Neural progenitor cell (in vitro differentiated cells): Measurements from ENCODE around the gene TSPAN3. TPM values are rescaled to one million over a fixed set of nuclear protein-coding genes. Genes with fewer than 3 reads are reported as not detected.

ENCODE experiments used
- DNase-seq: peaks from one replicate; pipeline ENCODE4 v3.0.0-alpha.2; 2016; ENCODE audit warnings: low spot score
- H2AFZ ChIP-seq: fragments of 200-600 bp; sonication (generic); replicated peaks from 2 replicates; pipeline ENCODE4 v1.6.1; 2016; ENCODE audit warnings: antibody characterized with exemption
- H3F3A ChIP-seq: fragments of 200-600 bp; sonication (generic); 2 replicates; pipeline ENCODE4 v1.6.1; 2016; ENCODE audit warnings: antibody characterized with exemption, low read depth
- H3K27ac ChIP-seq: fragments of 200-600 bp; sonication (generic); 2 replicates; pipeline ENCODE4 v1.5.1; 2016; ENCODE audit warnings: mild to moderate bottlenecking
- H3K27me3 ChIP-seq: fragments of 200-600 bp; sonication (generic); 2 replicates; pipeline ENCODE4 v1.6.1; 2016; ENCODE audit warnings: mild to moderate bottlenecking, moderate library complexity
- H3K36me3 ChIP-seq: fragments of 200-600 bp; sonication (generic); 2 replicates; pipeline ENCODE4 v1.5.1; 2016
- H3K4me1 ChIP-seq: fragments of 200-600 bp; sonication (generic); 2 replicates; pipeline ENCODE4 v1.6.1; 2016; ENCODE audit warnings: mixed run types
- H3K4me2 ChIP-seq: fragments of 200-600 bp; sonication (generic); 2 replicates; pipeline ENCODE4 v1.6.1; 2016
- H3K4me3 ChIP-seq: fragments of 200-600 bp; sonication (generic); 2 replicates; pipeline ENCODE4 v1.5.1; 2016
- H3K79me2 ChIP-seq: fragments of 200-600 bp; sonication (generic); 2 replicates; pipeline ENCODE4 v1.6.1; 2016; ENCODE audit warnings: low read depth
- H3K9ac ChIP-seq: fragments of 200-600 bp; sonication (generic); 2 replicates; pipeline ENCODE4 v1.6.1; 2016
- H3K9me3 ChIP-seq: fragments of 200-600 bp; sonication (generic); 2 replicates; pipeline ENCODE4 v1.5.1; 2016; ENCODE audit warnings: low read depth
- H4K20me1 ChIP-seq: fragments of 200-600 bp; sonication (generic); 2 replicates; pipeline ENCODE4 v1.6.1; 2016; ENCODE audit warnings: low read depth
- H3K27ac Mint-ChIP-seq: 3 replicates; pipeline ENCODE4 v1.8.0; 2021; ENCODE audit warnings: mixed read lengths
- H3K27me3 Mint-ChIP-seq: 2 replicates; pipeline ENCODE4 v1.8.0; 2022; ENCODE audit warnings: low read depth, mild to moderate bottlenecking, inconsistent platforms, moderate library complexity, mixed read lengths; ENCODE audit not compliant: insufficient read depth
- H3K36me3 Mint-ChIP-seq: 3 replicates; pipeline ENCODE4 v1.8.0; 2021; ENCODE audit warnings: mixed read lengths
- H3K4me1 Mint-ChIP-seq: 3 replicates; pipeline ENCODE4 v1.8.0; 2021; ENCODE audit warnings: mixed read lengths
- H3K4me3 Mint-ChIP-seq: 3 replicates; pipeline ENCODE4 v1.8.0; 2021; ENCODE audit warnings: mild to moderate bottlenecking, moderate library complexity, mixed read lengths
- H3K9me3 Mint-ChIP-seq: 3 replicates; pipeline ENCODE4 v1.8.0; 2020; ENCODE audit warnings: mixed read lengths
- EZH2 ChIP-seq: fragments of 200-600 bp; sonication (generic); IDR thresholded peaks from 2 replicates; pipeline ENCODE4 v1.6.1; 2017; ENCODE audit warnings: antibody characterized with exemption, mild to moderate bottlenecking, moderate library complexity
- EZH2phosphoT487 ChIP-seq: fragments of 200-600 bp; sonication (generic); IDR thresholded peaks from 2 replicates; pipeline ENCODE4 v1.6.1; 2017; ENCODE audit warnings: antibody characterized with exemption
- total RNA-seq: library from RNA; depleted of rRNA; stranded (reverse); fragments of >200 nt; gene quantifications from 2 replicates; pipeline ENCODE4 v1.2.3, GENCODE V29; 2015; ENCODE audit warnings: low replicate concordance
- TF ChIP-seq, protein P1 (sequence below): fragments of 200-600 bp; sonication (generic); IDR thresholded peaks from 2 replicates; pipeline ENCODE4 v1.5.1; 2017; ENCODE audit warnings: antibody characterized with exemption, mild to moderate bottlenecking

TSPAN3 gene
- total RNA-seq, 1 donor from 2014 or later: 474 TPM

DNA sequence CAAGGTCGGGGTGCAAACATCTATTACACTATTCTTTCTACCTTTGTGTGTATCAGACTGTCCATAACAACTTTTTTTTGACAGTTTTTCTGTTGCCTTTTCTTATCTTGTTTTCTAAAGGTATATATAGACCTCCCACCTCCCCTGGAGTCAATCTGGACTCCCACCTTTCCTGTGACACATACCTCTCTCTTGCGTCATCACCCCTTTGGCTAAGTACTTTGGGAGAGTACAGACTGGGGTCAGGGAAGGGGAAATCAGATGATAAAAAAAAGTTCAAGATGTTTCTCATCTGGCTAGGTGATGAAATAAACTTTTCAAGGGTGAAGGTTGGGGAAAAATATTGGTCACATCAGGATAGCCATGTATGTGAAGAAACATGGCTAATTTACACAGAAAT, 17.2 kb downstream of the TSPAN3 start:
- no peak overlapping the region for H3K27ac ChIP-seq
- no peak overlapping the region for H2AFZ ChIP-seq
- no peak overlapping the region for H3K27ac Mint-ChIP-seq
- no peak for DNase-seq
- no peak overlapping the region for H3K4me3 ChIP-seq
- no peak overlapping the region for H3K4me3 Mint-ChIP-seq
- H3K9ac ChIP-seq: no peak overlapping the region
- H3K4me1 Mint-ChIP-seq: peaks cover 3% of the 10 kb centered on the region
- no peaks in the 10 kb centered on the region for H3F3A ChIP-seq
- H3K79me2 ChIP-seq: peaks cover 52% of the 10 kb centered on the region
- H3K9me3 ChIP-seq: no peaks in the 10 kb centered on the region
- no peak overlapping the region for H3K4me2 ChIP-seq
- H3K4me1 ChIP-seq: no peaks in the 10 kb centered on the region
- TF ChIP-seq EZH2: no peak
- TF ChIP-seq, protein P1, sequence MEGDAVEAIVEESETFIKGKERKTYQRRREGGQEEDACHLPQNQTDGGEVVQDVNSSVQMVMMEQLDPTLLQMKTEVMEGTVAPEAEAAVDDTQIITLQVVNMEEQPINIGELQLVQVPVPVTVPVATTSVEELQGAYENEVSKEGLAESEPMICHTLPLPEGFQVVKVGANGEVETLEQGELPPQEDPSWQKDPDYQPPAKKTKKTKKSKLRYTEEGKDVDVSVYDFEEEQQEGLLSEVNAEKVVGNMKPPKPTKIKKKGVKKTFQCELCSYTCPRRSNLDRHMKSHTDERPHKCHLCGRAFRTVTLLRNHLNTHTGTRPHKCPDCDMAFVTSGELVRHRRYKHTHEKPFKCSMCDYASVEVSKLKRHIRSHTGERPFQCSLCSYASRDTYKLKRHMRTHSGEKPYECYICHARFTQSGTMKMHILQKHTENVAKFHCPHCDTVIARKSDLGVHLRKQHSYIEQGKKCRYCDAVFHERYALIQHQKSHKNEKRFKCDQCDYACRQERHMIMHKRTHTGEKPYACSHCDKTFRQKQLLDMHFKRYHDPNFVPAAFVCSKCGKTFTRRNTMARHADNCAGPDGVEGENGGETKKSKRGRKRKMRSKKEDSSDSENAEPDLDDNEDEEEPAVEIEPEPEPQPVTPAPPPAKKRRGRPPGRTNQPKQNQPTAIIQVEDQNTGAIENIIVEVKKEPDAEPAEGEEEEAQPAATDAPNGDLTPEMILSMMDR: no peak
- TF ChIP-seq EZH2phosphoT487: no peak
- no peaks in the 10 kb centered on the region for H3K9me3 Mint-ChIP-seq
- no peaks in the 10 kb centered on the region for H3K27me3 Mint-ChIP-seq
- H3K36me3 Mint-ChIP-seq: peaks cover 19% of the 10 kb centered on the region
- no peaks in the 10 kb centered on the region for H3K27me3 ChIP-seq
- peaks cover 62% of the 10 kb centered on the region for H4K20me1 ChIP-seq
- peaks cover 10% of the 10 kb centered on the region for H3K36me3 ChIP-seq

DNA sequence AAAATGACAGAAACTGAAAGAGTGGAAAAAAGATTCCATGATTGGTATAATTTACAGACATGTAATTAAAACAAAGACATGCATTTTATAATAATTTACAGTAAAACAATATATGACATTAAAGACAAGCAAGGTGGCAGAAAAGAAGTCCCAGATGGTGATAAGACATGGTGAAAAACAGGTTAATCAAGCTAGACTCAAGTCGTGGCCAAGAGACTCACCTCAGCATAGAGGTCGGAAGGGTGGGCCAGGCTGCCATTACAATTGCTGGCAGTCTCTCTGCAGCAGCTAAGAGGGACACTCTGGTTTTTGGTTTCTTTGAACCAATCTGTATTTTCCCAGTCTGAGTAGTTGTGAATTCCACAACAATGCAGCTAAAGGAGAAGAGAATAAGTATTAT, 18.4 kb downstream of the TSPAN3 start:
- Histone ChIP-seq H3K27me3 (no peaks in the 10 kb centered on the region), H3F3A (no peaks in the 10 kb centered on the region), H4K20me1 (peaks cover 50% of the 10 kb centered on the region), H3K9me3 (no peaks in the 10 kb centered on the region), H3K36me3 (peaks cover 18% of the 10 kb centered on the region), H3K9ac (no peak overlapping the region), H3K4me2 (no peak overlapping the region), H3K4me3 (no peak overlapping the region), H2AFZ (no peak overlapping the region), H3K27ac (no peak overlapping the region), H3K79me2 (peaks cover 41% of the 10 kb centered on the region), H3K4me1 (no peaks in the 10 kb centered on the region)
- Mint-ChIP-seq H3K27me3 (no peaks in the 10 kb centered on the region), H3K27ac (no peak overlapping the region), H3K4me3 (no peak overlapping the region), H3K36me3 (peaks cover 19% of the 10 kb centered on the region), H3K9me3 (no peaks in the 10 kb centered on the region), H3K4me1 (no peaks in the 10 kb centered on the region)
- no peak for DNase-seq
- TF ChIP-seq EZH2phosphoT487 (no peak), EZH2 (no peak)
- TF ChIP-seq, protein P1: no peak

DNA sequence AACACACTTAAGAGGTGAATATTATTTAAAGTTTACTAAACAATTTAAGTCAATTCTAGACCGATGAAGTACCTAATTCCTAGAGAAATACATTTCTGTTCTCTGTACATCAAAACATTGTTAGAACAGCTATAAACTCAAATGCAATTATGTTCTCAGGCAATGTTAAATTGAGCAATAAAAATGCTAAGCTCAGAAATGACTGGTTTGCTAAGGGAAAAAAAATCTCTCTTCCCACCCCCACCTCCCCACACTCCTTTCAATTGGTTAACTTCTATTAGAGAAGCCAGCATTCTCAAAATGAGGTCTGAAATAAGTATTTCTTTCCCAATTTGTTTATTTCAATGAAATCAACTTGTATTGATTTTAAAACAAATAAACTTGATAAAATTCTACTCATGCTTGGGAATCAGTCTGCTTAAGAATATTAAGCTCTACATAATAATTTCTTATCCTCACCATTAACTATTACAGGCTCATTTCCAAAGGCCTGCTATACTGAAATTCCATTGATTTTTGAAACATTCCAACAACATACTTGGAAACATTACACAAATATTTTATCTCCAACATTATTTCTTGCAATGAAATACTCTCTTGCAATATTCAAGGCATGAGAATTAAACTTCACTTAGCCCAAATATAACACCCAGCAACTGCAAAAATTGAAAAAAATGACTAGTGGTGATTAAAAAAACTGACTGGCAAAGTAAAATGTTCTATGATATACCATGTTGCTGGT, 22.6 kb downstream of the TSPAN3 start:
- Histone ChIP-seq H3K27ac (no peak overlapping the region), H3K9me3 (no peaks in the 10 kb centered on the region), H3F3A (no peaks in the 10 kb centered on the region), H2AFZ (no peak overlapping the region), H3K27me3 (no peaks in the 10 kb centered on the region), H3K9ac (no peak overlapping the region), H3K36me3 (peaks cover 13% of the 10 kb centered on the region), H3K4me2 (no peak overlapping the region), H3K4me3 (no peak overlapping the region), H3K79me2 (no peaks in the 10 kb centered on the region), H4K20me1 (peaks cover 16% of the 10 kb centered on the region), H3K4me1 (no peaks in the 10 kb centered on the region)
- TF ChIP-seq EZH2phosphoT487 (no peak), EZH2 (no peak)
- TF ChIP-seq, protein P1: no peak
- Mint-ChIP-seq H3K27ac (no peak overlapping the region), H3K4me3 (no peak overlapping the region), H3K4me1 (no peaks in the 10 kb centered on the region), H3K36me3 (peaks cover 40% of the 10 kb centered on the region), H3K9me3 (no peaks in the 10 kb centered on the region), H3K27me3 (no peaks in the 10 kb centered on the region)
- DNase-seq: no peak
